SH-SY5Y (cell line): ENCODE results near the gene DERA.

Experiments used
- GATA2 ChIP-seq: IDR thresholded peaks from 2 replicates; pipeline ENCODE4 v1.6.1; 2011; ENCODE audit warnings: mild to moderate bottlenecking, low read depth, low read length
- GATA3 ChIP-seq: IDR thresholded peaks from 2 replicates; pipeline ENCODE4 v1.6.1; 2011; ENCODE audit warnings: low read depth, mild to moderate bottlenecking, low read length, moderate library complexity

GRCh38 chr12:15977999-15978951 lies 67.1 kb downstream of the DERA start:
- TF ChIP-seq GATA3, result no peak
- TF ChIP-seq GATA2, result no peak
